HG03521 (cell line): ENCODE results near the gene PROCA1.
"Not testable (repeated sequence)": the region's sequence is repeated elsewhere in the genome, so short reads cannot be mapped to it uniquely, and the experiment has no call there.

Experiments
- ATAC-seq: cut with Tn5 transposase; IDR thresholded peaks from one replicate; pipeline ENCODE4 v1.9.1; 2021; ENCODE audit warnings: mild to moderate bottlenecking, moderate library complexity; ENCODE audit not compliant: unreplicated experiment

PROCA1 gene

DNA sequence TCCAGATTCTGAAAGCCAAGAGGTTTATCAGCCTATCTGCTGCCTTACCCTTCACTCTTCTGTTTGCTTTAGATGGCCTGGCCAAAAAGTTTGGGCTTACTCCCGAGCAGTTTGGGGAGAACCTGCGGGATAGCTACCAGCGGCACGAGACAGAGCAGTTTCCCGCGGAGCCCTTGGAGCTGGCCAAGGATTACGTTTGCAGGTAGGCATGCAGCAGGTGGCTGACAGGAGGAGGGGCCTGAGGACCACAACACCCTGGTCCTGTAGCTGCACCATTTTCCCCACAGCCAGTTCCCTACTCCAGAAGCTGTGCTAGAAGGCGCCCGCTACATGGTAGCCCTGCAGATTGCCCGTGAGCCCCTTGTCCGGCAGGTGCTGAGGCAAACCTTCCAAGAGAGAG lies 29.0 kb downstream of the PROCA1 start:
- no peak for ATAC-seq

DNA sequence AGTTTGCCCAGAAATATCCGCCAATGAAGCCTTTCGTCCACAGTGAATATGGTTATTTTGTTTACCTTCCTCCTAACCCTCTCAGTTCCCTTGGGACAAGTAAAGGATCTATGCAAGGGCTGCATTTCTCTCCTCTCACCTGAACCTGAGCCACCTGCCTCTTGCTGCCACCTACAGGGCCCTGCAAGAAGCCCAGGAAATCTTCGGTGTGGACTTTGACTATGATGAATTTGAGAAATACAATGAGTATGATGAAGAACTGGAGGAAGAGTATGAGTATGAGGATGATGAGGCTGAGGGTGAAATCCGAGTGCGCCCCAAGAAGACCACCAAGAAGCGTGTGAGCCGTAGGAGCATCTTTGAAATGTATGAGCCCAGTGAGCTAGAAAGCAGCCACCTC lies 35.7 kb downstream of the PROCA1 start:
- ATAC-seq: no peak

DNA sequence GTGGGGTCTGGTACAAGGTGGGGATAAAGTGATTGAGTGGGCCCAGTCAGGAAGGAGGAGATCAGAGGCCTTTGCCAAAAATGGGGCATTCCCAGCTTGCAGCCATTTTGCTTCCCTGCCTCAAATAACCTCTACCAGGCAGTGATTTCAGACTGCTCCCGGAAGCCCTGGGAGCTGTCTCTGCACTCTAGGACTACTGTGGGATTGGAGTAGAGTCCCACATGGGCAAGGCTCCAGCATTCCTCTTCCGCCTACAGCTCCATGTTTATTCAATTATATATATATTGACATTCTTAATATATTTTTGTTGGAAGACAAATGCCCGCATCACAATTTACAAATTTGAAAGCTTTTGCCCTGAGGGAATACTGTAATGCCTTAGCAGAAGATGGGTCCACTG lies 36.2 kb downstream of the PROCA1 start:
- ATAC-seq: no peak

DNA sequence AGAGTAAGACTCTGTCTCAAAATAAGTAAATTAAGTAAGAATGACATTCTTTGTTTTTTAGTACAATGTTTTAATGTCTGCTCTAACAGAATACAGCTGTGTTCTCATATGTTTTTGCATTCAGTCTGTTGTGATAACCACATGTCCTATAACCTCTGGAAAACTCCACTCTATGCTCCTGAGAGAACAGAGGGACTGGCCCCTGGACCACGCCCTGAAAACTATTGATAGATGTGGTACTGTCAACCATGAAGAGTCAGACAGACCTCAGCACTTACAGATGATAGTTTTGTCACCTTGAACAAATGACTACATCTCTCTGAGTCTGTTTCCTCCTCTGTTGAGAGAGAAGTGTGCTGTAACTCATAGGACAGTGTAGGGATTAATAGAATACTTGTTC lies 41.8 kb downstream of the PROCA1 start:
- no peak for ATAC-seq

GRCh38 chr17:28667870-28668269 lies 43.8 kb downstream of the PROCA1 start:
- ATAC-seq: no peak

DNA sequence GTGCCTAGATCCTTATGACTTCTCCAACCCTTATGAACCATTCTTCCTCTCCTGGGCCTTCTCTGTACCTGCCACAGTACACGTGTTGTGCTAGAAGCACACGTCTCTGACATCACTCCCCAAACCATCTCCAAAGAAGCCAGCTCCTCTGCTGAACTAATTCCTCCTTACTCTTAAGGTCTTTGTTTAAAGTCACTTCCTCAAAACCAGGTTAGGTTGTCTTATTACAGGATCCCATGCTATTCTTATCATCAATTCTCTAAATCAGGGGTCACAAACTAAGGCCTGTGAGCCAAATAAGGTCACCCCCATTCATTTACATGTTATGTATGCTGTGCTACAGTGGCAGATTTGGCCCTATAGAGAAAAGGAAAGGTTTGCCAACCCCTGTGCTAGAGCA lies 45.7 kb downstream of the PROCA1 start:
- ATAC-seq: no peak

DNA sequence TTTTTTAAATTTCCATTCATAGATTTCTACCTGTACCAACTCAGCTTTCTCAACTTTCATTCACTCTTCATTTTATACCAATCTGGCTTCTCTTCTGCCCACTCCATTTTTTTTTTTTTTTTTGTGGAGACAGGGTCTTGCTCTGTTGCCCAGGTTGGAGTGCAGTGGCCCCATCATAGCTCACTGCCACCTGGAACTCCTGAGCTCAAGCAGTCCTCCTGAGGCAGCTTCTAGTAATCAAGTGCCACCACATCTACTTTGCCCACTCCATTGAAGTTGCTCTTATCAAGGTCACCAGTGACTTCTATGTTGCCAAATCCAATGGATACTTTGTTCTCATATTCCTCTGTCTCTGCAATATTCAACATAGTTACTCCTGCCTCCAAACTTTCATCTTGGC lies 48.0 kb downstream of the PROCA1 start:
- no peak for ATAC-seq

DNA sequence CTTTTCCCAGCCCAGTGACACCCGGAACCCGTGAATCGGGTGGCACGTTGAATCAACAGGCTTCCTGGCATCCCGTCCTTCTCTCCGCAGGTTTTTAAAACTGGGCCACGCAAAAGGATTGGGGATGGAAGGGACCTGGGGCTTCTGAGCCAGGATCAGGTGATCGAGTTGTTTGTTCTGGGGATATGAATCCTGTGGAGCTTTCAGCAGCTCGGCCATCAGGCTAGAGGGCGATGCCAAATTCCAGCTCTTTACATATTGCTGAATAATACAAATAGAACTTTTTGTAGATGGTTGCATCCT lies 49.2 kb downstream of the PROCA1 start:
- no peak for ATAC-seq

DNA sequence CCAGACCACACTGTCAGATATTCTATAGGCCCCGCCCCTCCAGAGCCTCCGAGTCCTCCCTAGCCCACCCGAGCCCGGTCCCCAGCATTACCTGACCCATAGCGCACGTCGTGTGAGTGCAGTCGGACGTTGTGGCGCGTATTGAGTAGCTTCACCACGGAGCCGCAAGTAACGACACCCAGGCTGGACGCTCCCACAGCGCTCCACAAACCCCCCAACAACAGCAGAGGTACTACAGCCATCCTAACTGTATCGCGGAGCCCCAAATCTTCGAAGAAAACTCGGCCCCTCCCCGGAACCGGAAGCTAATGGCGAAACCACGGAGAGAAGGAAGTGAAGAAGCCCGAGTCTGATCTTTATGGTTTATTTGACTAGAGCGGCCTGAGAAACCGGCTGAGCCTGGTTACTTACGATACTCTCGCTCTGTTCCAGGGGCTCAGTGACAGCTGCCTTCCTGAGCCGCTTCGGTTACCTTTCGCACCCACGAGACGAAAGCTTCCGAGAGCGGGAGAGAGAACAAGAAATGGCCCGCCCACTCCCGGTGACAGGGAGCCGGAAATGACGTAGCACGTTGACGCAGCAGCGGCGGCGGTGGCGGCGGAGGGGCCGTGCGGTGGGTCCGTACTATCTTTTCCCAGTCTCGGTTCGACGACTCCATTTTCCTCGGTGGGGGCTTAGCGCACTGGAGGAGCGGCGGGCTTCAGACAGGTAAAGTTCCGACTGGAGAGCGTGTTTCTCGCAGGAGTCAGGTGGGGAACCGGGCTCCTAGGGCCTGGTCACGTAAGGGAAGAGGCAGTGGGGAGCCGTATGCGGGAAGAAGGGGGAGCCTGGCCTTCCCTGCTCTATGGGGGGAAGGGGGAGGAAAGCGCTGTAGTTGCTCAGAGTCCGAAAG lies 49.8 kb downstream of the PROCA1 start, which contains the start of the genes SDF2 and SUPT6H:
TSS of gene SDF2 (minus strand) at position 272 of the 892 bp plus-strand sequence. CDS start at position 242, 30 bp downstream.
TSS of gene SUPT6H (plus strand) at position 571 of the 892 bp plus-strand sequence. CDS start 11,197 bp downstream, outside the sequence.
- ATAC-seq: peak; percentile 82

- ATAC-seq: not testable (repeated sequence)
Observed at GRCh38 chr17:28659497-28659881, 52.2 kb downstream of the PROCA1 start.

DNA sequence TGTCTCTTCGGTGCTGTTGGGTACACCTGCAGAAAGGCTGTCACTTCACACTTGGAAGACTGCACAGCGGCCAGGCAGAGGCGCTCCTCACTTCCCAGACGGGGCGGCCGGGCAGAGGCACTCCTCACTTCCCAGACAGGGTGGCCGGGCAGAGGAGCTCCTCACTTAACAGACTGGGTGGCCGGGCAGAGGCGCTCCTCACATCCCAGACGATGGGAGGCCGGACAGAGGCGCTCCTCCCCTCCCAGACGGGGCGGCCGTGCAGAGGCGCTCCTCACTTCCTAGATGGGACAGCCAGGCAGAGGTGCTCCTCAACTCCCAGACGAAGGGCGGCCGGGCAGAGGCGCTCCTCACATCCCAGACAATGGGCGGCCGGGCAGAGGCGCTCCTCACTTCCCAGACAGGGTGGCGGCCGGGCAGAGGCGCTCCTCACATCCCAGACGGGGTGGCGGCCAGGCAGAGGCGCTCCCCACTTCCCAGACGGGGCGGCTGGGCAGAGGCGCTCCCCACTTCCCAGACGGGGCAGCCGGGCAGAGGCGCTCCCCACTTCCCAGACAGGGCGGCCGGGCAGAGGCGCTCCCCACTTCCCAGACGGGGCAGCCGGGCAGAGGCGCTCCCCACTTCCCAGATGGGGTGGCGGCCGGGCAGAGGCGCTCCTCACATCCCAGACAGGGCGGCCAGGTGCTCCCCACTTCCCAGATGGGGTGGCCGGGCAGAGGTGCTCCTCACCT lies 52.8 kb downstream of the PROCA1 start:
- ATAC-seq: not testable (repeated sequence)

- ATAC-seq: not testable (repeated sequence)
Observed at GRCh38 chr17:28658342-28658741, 53.3 kb downstream of the PROCA1 start.

DNA sequence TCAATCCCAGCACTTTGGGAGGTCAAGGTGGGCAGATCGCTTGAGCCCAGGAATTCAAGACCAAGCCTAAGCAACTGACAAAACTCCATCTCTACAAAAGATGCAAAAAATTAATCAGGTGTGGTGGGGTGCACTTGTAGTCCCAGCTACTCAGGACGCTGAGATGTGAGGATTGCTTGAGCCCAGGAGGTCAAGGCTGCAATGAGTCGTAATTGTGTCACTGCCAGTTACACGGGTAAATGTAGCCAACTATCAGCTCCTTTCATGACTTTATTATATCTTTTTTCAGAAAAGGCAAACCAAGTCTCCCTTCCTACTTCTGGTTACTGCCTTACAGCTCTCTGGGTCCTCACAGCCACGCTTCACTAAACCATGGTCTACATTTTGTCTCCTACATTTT lies 53.9 kb downstream of the PROCA1 start:
- no peak for ATAC-seq

- no peak for ATAC-seq
Observed at GRCh38 chr17:28655160-28655559, 56.5 kb downstream of the PROCA1 start.
